ENCODE measurements around the gene ELK3.

The ELK3 gene

DNA sequence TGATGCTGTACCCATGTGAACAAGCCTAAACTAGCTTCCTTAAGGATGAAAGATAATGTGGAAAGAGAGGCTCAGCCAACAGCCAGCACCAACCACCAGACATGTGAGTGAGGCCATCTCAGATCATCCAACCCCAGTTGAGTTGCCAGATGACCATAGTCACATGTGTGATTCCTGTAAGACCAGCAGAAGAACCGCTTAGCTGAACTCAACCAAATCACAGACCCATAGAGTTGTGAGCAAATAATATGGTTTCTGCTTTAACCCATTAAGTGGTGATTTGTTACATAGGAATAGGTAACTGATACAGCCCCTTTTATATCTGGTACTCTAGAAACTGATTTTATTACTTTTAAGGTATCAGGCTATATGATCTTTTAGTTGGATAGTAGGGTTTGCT, 17.6 kb upstream of the ELK3 start:
- H3K27ac ChIP-seq (replicated peaks): no peak overlapping the region
- no peak overlapping the region for H3K4me3 ChIP-seq (replicated peaks; ENCODE audit: insufficient read depth, low read length)
- no peaks in the 10 kb centered on the region for H3K27me3 ChIP-seq (ENCODE audit: insufficient read depth, poor library complexity, severe bottlenecking)
- TF ChIP-seq, protein P1, sequence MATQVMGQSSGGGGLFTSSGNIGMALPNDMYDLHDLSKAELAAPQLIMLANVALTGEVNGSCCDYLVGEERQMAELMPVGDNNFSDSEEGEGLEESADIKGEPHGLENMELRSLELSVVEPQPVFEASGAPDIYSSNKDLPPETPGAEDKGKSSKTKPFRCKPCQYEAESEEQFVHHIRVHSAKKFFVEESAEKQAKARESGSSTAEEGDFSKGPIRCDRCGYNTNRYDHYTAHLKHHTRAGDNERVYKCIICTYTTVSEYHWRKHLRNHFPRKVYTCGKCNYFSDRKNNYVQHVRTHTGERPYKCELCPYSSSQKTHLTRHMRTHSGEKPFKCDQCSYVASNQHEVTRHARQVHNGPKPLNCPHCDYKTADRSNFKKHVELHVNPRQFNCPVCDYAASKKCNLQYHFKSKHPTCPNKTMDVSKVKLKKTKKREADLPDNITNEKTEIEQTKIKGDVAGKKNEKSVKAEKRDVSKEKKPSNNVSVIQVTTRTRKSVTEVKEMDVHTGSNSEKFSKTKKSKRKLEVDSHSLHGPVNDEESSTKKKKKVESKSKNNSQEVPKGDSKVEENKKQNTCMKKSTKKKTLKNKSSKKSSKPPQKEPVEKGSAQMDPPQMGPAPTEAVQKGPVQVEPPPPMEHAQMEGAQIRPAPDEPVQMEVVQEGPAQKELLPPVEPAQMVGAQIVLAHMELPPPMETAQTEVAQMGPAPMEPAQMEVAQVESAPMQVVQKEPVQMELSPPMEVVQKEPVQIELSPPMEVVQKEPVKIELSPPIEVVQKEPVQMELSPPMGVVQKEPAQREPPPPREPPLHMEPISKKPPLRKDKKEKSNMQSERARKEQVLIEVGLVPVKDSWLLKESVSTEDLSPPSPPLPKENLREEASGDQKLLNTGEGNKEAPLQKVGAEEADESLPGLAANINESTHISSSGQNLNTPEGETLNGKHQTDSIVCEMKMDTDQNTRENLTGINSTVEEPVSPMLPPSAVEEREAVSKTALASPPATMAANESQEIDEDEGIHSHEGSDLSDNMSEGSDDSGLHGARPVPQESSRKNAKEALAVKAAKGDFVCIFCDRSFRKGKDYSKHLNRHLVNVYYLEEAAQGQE (IDR thresholded peaks at IDR 0.05; ENCODE audit: insufficient replicate concordance, low read depth): no peak
- no peak for TF ChIP-seq POLR2AphosphoS5 (IDR thresholded peaks at IDR 0.05; ENCODE audit: low read depth)
- TF ChIP-seq SPI1 (IDR thresholded peaks at IDR 0.05; ENCODE audit: borderline replicate concordance, low read depth): no peak
- no peak for TF ChIP-seq CTCF (IDR thresholded peaks at IDR 0.05; ENCODE audit: insufficient read depth, low read length)
- TF ChIP-seq GABPA (IDR thresholded peaks at IDR 0.05; ENCODE audit: low read depth): no peak
- no peak for DNase-seq (ENCODE audit: low read depth in 1 of 2, low spot score in 1 of 2)

- TF ChIP-seq GABPA (IDR thresholded peaks at IDR 0.05; ENCODE audit: low read depth) (no peak), CTCF (IDR thresholded peaks at IDR 0.05; ENCODE audit: insufficient read depth, low read length) (no peak), SPI1 (IDR thresholded peaks at IDR 0.05; ENCODE audit: borderline replicate concordance, low read depth) (no peak), POLR2AphosphoS5 (IDR thresholded peaks at IDR 0.05; ENCODE audit: low read depth) (no peak)
- TF ChIP-seq, protein P1 (IDR thresholded peaks at IDR 0.05; ENCODE audit: insufficient replicate concordance, low read depth): no peak
- H3K27me3 ChIP-seq (ENCODE audit: insufficient read depth, poor library complexity, severe bottlenecking): no peaks in the 10 kb centered on the region
- no peak overlapping the region for H3K4me3 ChIP-seq (replicated peaks; ENCODE audit: insufficient read depth, low read length)
- no peak overlapping the region for H3K27ac ChIP-seq (replicated peaks)
- peak in 1 of 2 experiments; percentile 52 for DNase-seq (ENCODE audit: low read depth in 1 of 2, low spot score in 1 of 2)
Measured at GRCh38 chr12:96177013-96177412, 17.2 kb upstream of the ELK3 start.

DNA sequence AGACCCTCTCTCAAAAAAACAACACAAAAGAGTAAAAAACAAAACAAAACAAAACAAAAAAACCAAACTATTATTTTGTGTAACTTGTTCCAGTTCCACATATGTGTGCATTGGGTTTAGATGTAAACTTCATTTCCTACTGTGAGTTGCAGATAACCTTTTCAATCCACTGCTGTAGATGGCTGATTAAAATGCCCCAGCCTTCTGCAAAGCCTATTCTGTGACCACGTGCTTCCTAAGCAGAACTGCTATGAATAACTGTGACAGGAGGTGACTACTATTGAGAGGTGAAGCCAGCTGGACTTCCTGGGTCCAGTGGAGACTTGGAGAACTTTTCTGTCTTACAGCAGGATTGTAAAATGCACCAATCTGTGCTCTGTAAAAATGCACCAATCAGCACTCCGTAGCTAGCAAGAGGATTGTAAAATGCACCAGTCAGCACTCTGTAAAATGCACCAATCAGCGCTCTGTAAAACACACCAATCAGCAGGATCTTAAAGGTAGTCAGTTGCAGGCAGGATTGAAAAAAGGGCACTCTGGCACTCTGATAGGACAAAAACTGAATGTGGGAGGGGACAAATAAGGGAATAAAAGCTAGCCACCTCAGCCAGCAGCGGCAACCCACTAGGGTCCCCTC, 10.3 kb upstream of the ELK3 start:
- no peak for TF ChIP-seq CTCF (IDR thresholded peaks at IDR 0.05; ENCODE audit: insufficient read depth, low read length)
- TF ChIP-seq SPI1 (IDR thresholded peaks at IDR 0.05; ENCODE audit: borderline replicate concordance, low read depth): no peak
- TF ChIP-seq, protein P1 (IDR thresholded peaks at IDR 0.05; ENCODE audit: insufficient replicate concordance, low read depth): no peak
- TF ChIP-seq GABPA (IDR thresholded peaks at IDR 0.05; ENCODE audit: low read depth): no peak
- no peak for TF ChIP-seq POLR2AphosphoS5 (IDR thresholded peaks at IDR 0.05; ENCODE audit: low read depth)
- Histone ChIP-seq H3K27ac (replicated peaks) (no peak overlapping the region), H3K27me3 (ENCODE audit: insufficient read depth, poor library complexity, severe bottlenecking) (no peaks in the 10 kb centered on the region), H3K4me3 (replicated peaks; ENCODE audit: insufficient read depth, low read length) (no peak overlapping the region)
- DNase-seq (ENCODE audit: low read depth in 1 of 2, low spot score in 1 of 2): no peak
